Naive thymus-derived CD4-positive, alpha-beta T cell (primary cell): ENCODE measurements around the gene ATRN. TPM values are rescaled to one million over a fixed set of nuclear protein-coding genes. Genes with fewer than 3 reads are reported as not detected.

Experiments
- ATAC-seq: fragments of 150-1000 bp; cut with Tn5 transposase; 2 replicates; pipeline ENCODE4 v1.10.0; 2021; ENCODE audit warnings: mild to moderate bottlenecking, moderate library complexity
- CTCF ChIA-PET: fragments of 350-600 bp; sonication (Branson Sonifier 250); formaldehyde crosslinking; loops from one replicate; lab custom pipeline; 2021; ENCODE audit warnings: antibody characterized with exemption; lab: Charles Lee
- POLR2A ChIA-PET: fragments of 350-600 bp; sonication (Branson Sonifier 250); formaldehyde crosslinking; loops from one replicate; lab custom pipeline; 2021; ENCODE audit warnings: antibody characterized with exemption, inconsistent platforms; lab: Charles Lee
- DNase-seq, 9 donors: peaks; one replicate each; pipeline versions ENCODE4 v3.0.0 to v3.0.0-alpha.2; 2020 to 2022; ENCODE audit warnings: mixed read lengths in 1 of 9
- H3K27ac ChIP-seq: one replicate; pipeline ENCODE4 v1.7.0; 2013; ENCODE audit warnings: mild to moderate bottlenecking, low read depth, low read length, moderate library complexity
- H3K27me3 ChIP-seq, 2 donors: one replicate each; pipeline ENCODE4 v1.7.0; 2013; ENCODE audit warnings: low read length in 2 of 2, mild to moderate bottlenecking in 2 of 2, moderate library complexity in 2 of 2; ENCODE audit not compliant: control insufficient read depth in 2 of 2, insufficient read depth in 2 of 2
- H3K36me3 ChIP-seq, 3 experiments: 1 replicate in 2 of 3; 2 replicates in 1 of 3; pipeline ENCODE4 v1.7.0; 2013; ENCODE audit warnings: low read length in 3 of 3, mild to moderate bottlenecking in 3 of 3, moderate library complexity in 1 of 3; ENCODE audit not compliant: insufficient read depth in 3 of 3, control insufficient read depth in 2 of 3
- H3K4me1 ChIP-seq, 2 donors: one replicate each; pipeline ENCODE4 v1.7.0; 2013; ENCODE audit warnings: low read length in 2 of 2, mild to moderate bottlenecking in 2 of 2, moderate library complexity in 1 of 2; ENCODE audit not compliant: control insufficient read depth in 2 of 2, insufficient read depth in 2 of 2
- H3K4me3 ChIP-seq: 2 replicates; pipeline ENCODE4 v1.7.0; 2013; ENCODE audit warnings: mild to moderate bottlenecking, low read length
- H3K9me3 ChIP-seq, 3 experiments: 1 replicate in 2 of 3; 2 replicates in 1 of 3; pipeline ENCODE4 v1.7.0; 2013; ENCODE audit warnings: low read length in 3 of 3; ENCODE audit not compliant: control insufficient read depth in 2 of 3
- H3K27ac Mint-ChIP-seq, 9 donors: one replicate each; pipeline ENCODE4 v1.8.0; 2020 to 2022; ENCODE audit warnings: mixed read lengths in 9 of 9, mild to moderate bottlenecking in 8 of 9, moderate library complexity in 5 of 9, inconsistent platforms in 2 of 9
- H3K27me3 Mint-ChIP-seq, 5 donors: one replicate each; pipeline ENCODE4 v1.8.0; 2021 to 2022; ENCODE audit warnings: mixed read lengths in 5 of 5, mild to moderate bottlenecking in 1 of 5
- H3K36me3 Mint-ChIP-seq, 5 donors: one replicate each; pipeline ENCODE4 v1.8.0; 2020 to 2022; ENCODE audit warnings: mixed read lengths in 5 of 5, mild to moderate bottlenecking in 3 of 5, inconsistent platforms in 1 of 5
- H3K4me1 Mint-ChIP-seq, 7 donors: one replicate each; pipeline ENCODE4 v1.8.0; 2020 to 2022; ENCODE audit warnings: mixed read lengths in 7 of 7, mild to moderate bottlenecking in 3 of 7, inconsistent platforms in 1 of 7
- H3K4me3 Mint-ChIP-seq, 10 donors: one replicate each; pipeline ENCODE4 v1.8.0; 2020 to 2022; ENCODE audit warnings: mild to moderate bottlenecking in 10 of 10, mixed read lengths in 10 of 10, moderate library complexity in 6 of 10, inconsistent platforms in 2 of 10
- H3K9me3 Mint-ChIP-seq, 11 donors: one replicate each; pipeline ENCODE4 v1.8.0; 2020 to 2022; ENCODE audit warnings: mixed read lengths in 11 of 11, mild to moderate bottlenecking in 4 of 11, inconsistent platforms in 1 of 11, moderate library complexity in 1 of 11
- intact Hi-C, 2 donors: fragments of 100-400 bp; cut with micrococcal nuclease; formaldehyde crosslinking; loops; one replicate each; pipeline ENCODE4 v1.15.1; 2023
- polyA plus RNA-seq, 2 donors: library from polyadenylated mRNA; unstranded; fragments of 300-500 nt; fragmentation: Illumina TruSeq; gene quantifications; one replicate each; pipeline ENCODE4 v1.2.3, GENCODE V29; 2021
- total RNA-seq, 6 experiments: library from RNA in 5 of 6; stranded (reverse) in 5 of 6; gene quantifications; 1 replicate in 5 of 6; 2 replicates in 1 of 6; pipeline ENCODE4 v1.2.3 and lab custom pipeline; 2021 to 2026

Gene ATRN
- total and polyA plus RNA-seq, 7 experiments from 2014 or later = 9.2 to 17.5 (median 12.9) TPM

GRCh38 chr20:3658019-3658715, 187.3 kb downstream of the ATRN start:
- H3K4me3 Mint-ChIP-seq = no peak overlapping the region
- Histone ChIP-seq H3K9me3 (no peaks in the 10 kb centered on the region), H3K4me3 (no peak overlapping the region), H3K27me3 (peaks cover 0 to 2% of the 10 kb centered on the region in 2 donors), H3K4me1 (no peaks in the 10 kb centered on the region), H3K36me3 (no peaks in the 10 kb centered on the region), H3K27ac (no peak overlapping the region)
- no peak for ATAC-seq
- peaks cover 22 to 42% (median 28%) of the 10 kb centered on the region in 5 donors for H3K27me3 Mint-ChIP-seq
- no peak overlapping the region for H3K27ac Mint-ChIP-seq
- intact Hi-C loops = no loop called here
- DNase-seq = peak in 1 of 9 donors; percentile 3
- peaks cover 0 to 6% (median 3%) of the 10 kb centered on the region in 11 donors for H3K9me3 Mint-ChIP-seq
- ChIA-PET CTCF (no interaction called here), POLR2A (no interaction called here)
- no peaks in the 10 kb centered on the region for H3K36me3 Mint-ChIP-seq
- peaks cover 0 to 11% (median 6%) of the 10 kb centered on the region in 7 donors for H3K4me1 Mint-ChIP-seq

GRCh38 chr20:3658716-3659491, 188.1 kb downstream of the ATRN start:
- H3K27me3 ChIP-seq = peaks cover 0 to 2% of the 10 kb centered on the region in 2 donors
- no peaks in the 10 kb centered on the region for H3K36me3 Mint-ChIP-seq
- peaks cover 22 to 48% (median 28%) of the 10 kb centered on the region in 5 donors for H3K27me3 Mint-ChIP-seq
- ChIA-PET CTCF (no interaction called here), POLR2A (no interaction called here)
- peaks cover 0 to 2% (median 0%) of the 10 kb centered on the region in 11 donors for H3K9me3 Mint-ChIP-seq
- DNase-seq = peak in 1 of 9 donors; percentile 20
- H3K4me1 Mint-ChIP-seq = peaks cover 0 to 11% (median 6%) of the 10 kb centered on the region in 7 donors
- H3K27ac ChIP-seq = no peak overlapping the region
- no peaks in the 10 kb centered on the region for H3K9me3 ChIP-seq
- ATAC-seq = peak; percentile 69
- peak overlapping the region in 1 of 10 donors; percentile 41 for H3K4me3 Mint-ChIP-seq
- no peak overlapping the region for H3K4me3 ChIP-seq
- no peaks in the 10 kb centered on the region for H3K4me1 ChIP-seq
- H3K36me3 ChIP-seq = no peaks in the 10 kb centered on the region
- no peak overlapping the region for H3K27ac Mint-ChIP-seq
- intact Hi-C loops = no loop called here

DNA sequence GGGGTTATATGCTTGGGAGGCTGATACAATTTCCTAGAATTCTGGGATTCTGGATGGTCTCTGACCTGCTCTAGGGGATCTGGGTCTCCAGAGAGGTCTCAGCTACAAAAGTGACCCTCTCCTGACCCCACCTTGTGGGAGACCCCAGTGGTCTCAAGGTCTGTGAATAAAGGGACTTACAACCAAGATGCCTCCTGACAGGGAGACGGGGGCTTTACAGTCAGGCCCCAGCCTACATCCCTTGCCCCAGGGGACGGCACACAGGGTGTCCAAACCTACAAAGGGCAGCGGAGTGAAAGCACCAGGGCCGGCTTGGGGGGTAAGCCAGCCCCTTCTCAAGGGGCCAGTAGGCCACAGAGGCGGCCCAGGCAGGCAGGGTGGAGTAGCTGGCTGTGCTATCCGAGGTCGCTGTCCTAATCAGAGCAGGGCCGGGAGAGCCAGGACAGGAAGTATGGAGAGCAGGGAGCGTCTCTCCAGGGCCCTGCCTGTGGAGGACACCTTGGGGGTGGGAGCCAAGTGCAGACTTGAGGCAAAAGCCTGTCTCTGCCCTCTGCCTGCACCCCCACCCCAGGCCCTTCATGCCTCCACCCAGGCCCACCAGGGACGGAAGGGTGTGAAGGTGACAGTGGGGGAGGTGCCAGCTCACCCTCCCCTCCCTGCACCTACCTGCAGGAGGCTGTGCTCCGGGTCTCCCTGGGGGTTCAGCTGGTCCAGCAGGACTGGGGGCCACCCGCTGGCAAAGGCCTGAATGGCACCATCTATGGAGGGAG, 188.9 kb downstream of the ATRN start:
- ChIA-PET CTCF (no interaction called here), POLR2A (no interaction called here)
- DNase-seq (peak in 1 of 9 donors; percentile 13), ATAC-seq (no peak)
- H3K9me3 Mint-ChIP-seq = peaks cover 0 to 2% (median 0%) of the 10 kb centered on the region in 11 donors
- H3K4me1 ChIP-seq = no peaks in the 10 kb centered on the region
- no peaks in the 10 kb centered on the region for H3K9me3 ChIP-seq
- H3K4me3 ChIP-seq = no peak overlapping the region
- no peak overlapping the region for H3K27ac ChIP-seq
- peaks cover 0 to 11% (median 6%) of the 10 kb centered on the region in 7 donors for H3K4me1 Mint-ChIP-seq
- peaks cover 0 to 2% of the 10 kb centered on the region in 2 donors for H3K27me3 ChIP-seq
- H3K36me3 Mint-ChIP-seq = no peaks in the 10 kb centered on the region
- no peaks in the 10 kb centered on the region for H3K36me3 ChIP-seq
- intact Hi-C loops = no loop called here
- H3K4me3 Mint-ChIP-seq = peak overlapping the region in 1 of 10 donors; percentile 27
- no peak overlapping the region for H3K27ac Mint-ChIP-seq
- H3K27me3 Mint-ChIP-seq = peaks cover 22 to 50% (median 28%) of the 10 kb centered on the region in 5 donors

- peaks cover 22 to 50% (median 28%) of the 10 kb centered on the region in 5 donors for H3K27me3 Mint-ChIP-seq
These were observed 189.6 kb downstream of the ATRN start for GRCh38 chr20:3660262-3661059.

DNA sequence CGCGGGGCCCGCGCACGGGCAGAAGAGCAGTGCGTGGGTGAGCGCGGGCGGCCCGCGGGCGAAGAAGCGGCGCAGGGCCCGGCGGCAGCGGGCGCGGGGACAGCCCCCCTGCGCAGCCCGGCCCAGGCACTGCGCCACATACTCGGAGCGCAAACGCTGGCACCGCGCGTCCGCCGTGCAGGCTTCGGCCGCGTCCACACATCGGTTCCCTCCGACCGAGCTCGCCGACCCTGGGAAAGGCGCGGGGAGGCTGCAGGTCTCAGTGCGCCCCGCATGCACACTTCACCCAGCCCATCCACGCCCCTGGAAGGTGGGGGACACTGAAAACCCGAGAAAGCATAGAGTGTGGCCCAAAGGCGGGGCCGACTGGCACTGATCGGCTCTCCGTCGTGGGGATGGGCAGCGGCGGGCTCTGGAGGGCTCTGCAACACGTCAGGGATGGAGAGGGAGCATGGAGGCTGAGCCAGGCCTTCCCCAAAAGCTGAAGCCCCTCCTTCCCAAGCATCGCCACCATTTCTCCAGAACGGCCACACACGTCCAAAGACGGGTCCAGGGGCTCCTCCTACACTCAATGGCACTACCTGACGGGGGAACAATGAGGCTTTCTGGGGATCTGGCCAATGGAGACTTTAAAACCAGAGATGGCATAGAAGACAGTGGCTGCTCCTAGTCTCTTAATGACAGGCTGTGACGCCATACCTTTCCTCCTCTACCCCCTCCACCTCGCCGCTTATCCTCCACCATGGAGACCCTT, 190.4 kb downstream of the ATRN start:
- no peak overlapping the region for H3K4me3 ChIP-seq
- Mint-ChIP-seq H3K36me3 (no peaks in the 10 kb centered on the region), H3K9me3 (peaks cover 0 to 2% (median 0%) of the 10 kb centered on the region in 11 donors), H3K4me3 (peak overlapping the region in 1 of 10 donors; percentile 34), H3K27me3 (peaks cover 22 to 52% (median 28%) of the 10 kb centered on the region in 5 donors), H3K4me1 (peaks cover 6 to 17% (median 14%) of the 10 kb centered on the region in 7 donors), H3K27ac (no peak overlapping the region)
- H3K27ac ChIP-seq = no peak overlapping the region
- ChIA-PET POLR2A (no interaction called here), CTCF (no interaction called here)
- peaks cover 5 to 8% of the 10 kb centered on the region in 2 donors for H3K4me1 ChIP-seq
- intact Hi-C loops = no loop called here
- peaks cover 0 to 2% of the 10 kb centered on the region in 2 donors for H3K27me3 ChIP-seq
- no peaks in the 10 kb centered on the region for H3K36me3 ChIP-seq
- DNase-seq = no peak
- no peak for ATAC-seq
- no peaks in the 10 kb centered on the region for H3K9me3 ChIP-seq

More at GRCh38 chr20:3660262-3661059, 189.6 kb downstream of the ATRN start:
- ChIA-PET CTCF (no interaction called here), POLR2A (no interaction called here)
- H3K27ac ChIP-seq = no peak overlapping the region
- H3K4me3 ChIP-seq = no peak overlapping the region
- Mint-ChIP-seq H3K4me1 (peaks cover 0 to 11% (median 8%) of the 10 kb centered on the region in 7 donors), H3K4me3 (no peak overlapping the region), H3K36me3 (no peaks in the 10 kb centered on the region), H3K27ac (no peak overlapping the region), H3K9me3 (peaks cover 0 to 2% (median 0%) of the 10 kb centered on the region in 11 donors)
- no peaks in the 10 kb centered on the region for H3K9me3 ChIP-seq
- ATAC-seq = no peak
- peaks cover 0 to 2% of the 10 kb centered on the region in 2 donors for H3K27me3 ChIP-seq
- no peak for DNase-seq
- peaks cover 0 to 3% of the 10 kb centered on the region in 2 donors for H3K4me1 ChIP-seq
- H3K36me3 ChIP-seq = no peaks in the 10 kb centered on the region
- intact Hi-C loops = no loop called here
